B cell (primary cell): ENCODE measurements around the gene STIMATE. TPM values are rescaled to one million over a fixed set of nuclear protein-coding genes. Genes with fewer than 3 reads are reported as not detected.

Experiments
- ATAC-seq: fragments of 200-7000 bp; cut with Tn5 transposase; one replicate; pipeline ENCODE4 v1.10.0; 2021; ENCODE audit warnings: low read depth, mild to moderate bottlenecking, moderate number of reproducible peaks, moderate library complexity
- CTCF ChIA-PET: fragments of 350-600 bp; sonication (Branson Sonifier 250); formaldehyde crosslinking; loops from one replicate; lab custom pipeline; 2021; ENCODE audit warnings: antibody characterized with exemption, inconsistent platforms; lab: Charles Lee
- POLR2A ChIA-PET: fragments of 350-600 bp; sonication (Branson Sonifier 250); formaldehyde crosslinking; loops from one replicate; lab custom pipeline; 2021; ENCODE audit warnings: antibody characterized with exemption; lab: Charles Lee
- DNase-seq: peaks from one replicate; pipeline ENCODE4 v3.0.0; 2013
- H2AFZ ChIP-seq: 2 replicates; pipeline ENCODE4 v1.6.1; 2012; ENCODE audit warnings: mild to moderate bottlenecking, low read depth, low read length; ENCODE audit not compliant: insufficient read depth, poor library complexity, severe bottlenecking
- H3K27ac ChIP-seq, 2 donors: 1 replicate in 1 of 2; 2 replicates in 1 of 2; pipeline ENCODE4 v1.5.1; 2012 to 2013; ENCODE audit warnings: low read length in 2 of 2, mild to moderate bottlenecking in 2 of 2, moderate library complexity in 1 of 2
- H3K27me3 ChIP-seq, 4 experiments: fragments of 200-600 bp in 1 of 4; sonication (generic) in 1 of 4; replicated peaks in 1 of 4; 1 replicate in 2 of 4; 2 replicates in 2 of 4; pipeline versions ENCODE4 v1.6.1 to v1.7.0; 2013 to 2016; ENCODE audit warnings: low read length in 3 of 4, mild to moderate bottlenecking in 2 of 4, mixed read lengths in 1 of 4, moderate library complexity in 1 of 4; ENCODE audit not compliant: insufficient read depth in 4 of 4, control insufficient read depth in 3 of 4; ENCODE audit errors: control extremely low read depth in 1 of 4
- H3K36me3 ChIP-seq, 2 experiments: replicated peaks in 1 of 2; 1 replicate in 1 of 2; 2 replicates in 1 of 2; pipeline versions ENCODE4 v1.6.1 to v1.7.1; 2013; ENCODE audit warnings: low read length in 1 of 2; ENCODE audit not compliant: insufficient read depth in 2 of 2, control insufficient read depth in 1 of 2; ENCODE audit errors: control extremely low read depth in 1 of 2, extremely low read depth in 1 of 2
- H3K4me1 ChIP-seq, 2 donors: fragments of 200-600 bp in 1 of 2; sonication (generic) in 1 of 2; 1 replicate in 1 of 2; 2 replicates in 1 of 2; pipeline versions ENCODE4 v1.5.1 to v1.6.1; 2013 to 2017; ENCODE audit warnings: low read length in 2 of 2; ENCODE audit not compliant: control insufficient read depth in 2 of 2, insufficient read depth in 2 of 2
- H3K4me2 ChIP-seq: replicated peaks from 2 replicates; pipeline ENCODE3; 2012; ENCODE audit warnings: mild to moderate bottlenecking, low read depth, low read length; ENCODE audit not compliant: poor library complexity, severe bottlenecking
- H3K4me3 ChIP-seq, 5 experiments: fragments of 200-600 bp in 1 of 5; sonication (generic) in 1 of 5; 1 replicate in 3 of 5; 2 replicates in 2 of 5; pipeline versions ENCODE4 v1.5.1 to v1.7.0; 2011 to 2016; ENCODE audit warnings: low read length in 4 of 5, mild to moderate bottlenecking in 4 of 5, low read depth in 2 of 5, control low read depth in 1 of 5, moderate library complexity in 1 of 5; ENCODE audit not compliant: insufficient read depth in 1 of 5; ENCODE audit errors: control extremely low read depth in 1 of 5, extremely low read depth in 1 of 5
- H3K79me2 ChIP-seq: fragments of 200-600 bp; sonication (generic); one replicate; pipeline ENCODE4 v1.6.0; 2016; ENCODE audit warnings: low read length; ENCODE audit not compliant: control insufficient read depth, insufficient read depth
- H3K9ac ChIP-seq: fragments of 200-600 bp; sonication (generic); 2 replicates; pipeline ENCODE4 v1.6.1; 2017; ENCODE audit warnings: mild to moderate bottlenecking, low read length, moderate library complexity
- H3K9me3 ChIP-seq, 3 donors: one replicate each; pipeline versions ENCODE4 v1.6.1 to v1.7.1; 2013; ENCODE audit warnings: low read length in 2 of 3; ENCODE audit not compliant: control insufficient read depth in 2 of 3, insufficient read depth in 1 of 3; ENCODE audit errors: control extremely low read depth in 1 of 3
- H4K20me1 ChIP-seq: 2 replicates; pipeline ENCODE4 v1.6.0; 2012; ENCODE audit warnings: mild to moderate bottlenecking, low read length; ENCODE audit not compliant: insufficient read depth, control insufficient read depth, poor library complexity, severe bottlenecking
- H3K27ac Mint-ChIP-seq: one replicate; pipeline ENCODE4 v1.8.0; 2021; ENCODE audit warnings: mixed read lengths
- H3K27me3 Mint-ChIP-seq: one replicate; pipeline ENCODE4 v1.8.0; 2021; ENCODE audit warnings: mixed read lengths
- H3K4me1 Mint-ChIP-seq: one replicate; pipeline ENCODE4 v1.8.0; 2021; ENCODE audit warnings: mixed read lengths
- H3K4me3 Mint-ChIP-seq: one replicate; pipeline ENCODE4 v1.8.0; 2021; ENCODE audit warnings: mixed read lengths
- H3K9me3 Mint-ChIP-seq: one replicate; pipeline ENCODE4 v1.8.0; 2022; ENCODE audit warnings: mixed read lengths; ENCODE audit not compliant: insufficient read depth
- EZH2 ChIP-seq: IDR thresholded peaks from 2 replicates; pipeline ENCODE4 v1.6.1; 2012; ENCODE audit warnings: borderline replicate concordance, low read depth, mild to moderate bottlenecking, moderate library complexity, low read length; ENCODE audit not compliant: insufficient read depth, poor library complexity, severe bottlenecking
- WGBS: methylation state at CpG from one replicate; pipeline ENCODE4 v1.1.5; 2013; ENCODE audit warnings: missing lambda C conversion rate; ENCODE audit not compliant: insufficient coverage; 5-methylcytosine and 5-hydroxymethylcytosine counted together
- intact Hi-C: fragments of 100-400 bp; cut with micrococcal nuclease; formaldehyde crosslinking; loops from one replicate; pipeline ENCODE4 v1.10.0; 2022
- polyA plus RNA-seq: library from polyadenylated mRNA; depleted of rRNA; stranded (reverse); fragments of >200 nt; gene quantifications from 2 replicates; pipeline ENCODE4 v1.2.3, GENCODE V29; 2012
- total RNA-seq, 2 donors: library from RNA; stranded (reverse); fragments of 120-200 nt in 1 of 2; gene quantifications; 1 replicate in 1 of 2; 2 replicates in 1 of 2; pipeline versions ENCODE4 v1.2.3 to v1.2.4, GENCODE V29; 2013 to 2022
- TF ChIP-seq, protein P1 (sequence below): fragments of 200-600 bp; IDR thresholded peaks from one replicate; pipeline ENCODE4 v1.8.0; 2022; ENCODE audit warnings: antibody characterized with exemption, mild to moderate bottlenecking

The STIMATE gene
- total and polyA plus RNA-seq, 2 donors (not counting 1 experiment from before 2014, with no cell fraction given) = 24.6 to 38.4 TPM

DNA sequence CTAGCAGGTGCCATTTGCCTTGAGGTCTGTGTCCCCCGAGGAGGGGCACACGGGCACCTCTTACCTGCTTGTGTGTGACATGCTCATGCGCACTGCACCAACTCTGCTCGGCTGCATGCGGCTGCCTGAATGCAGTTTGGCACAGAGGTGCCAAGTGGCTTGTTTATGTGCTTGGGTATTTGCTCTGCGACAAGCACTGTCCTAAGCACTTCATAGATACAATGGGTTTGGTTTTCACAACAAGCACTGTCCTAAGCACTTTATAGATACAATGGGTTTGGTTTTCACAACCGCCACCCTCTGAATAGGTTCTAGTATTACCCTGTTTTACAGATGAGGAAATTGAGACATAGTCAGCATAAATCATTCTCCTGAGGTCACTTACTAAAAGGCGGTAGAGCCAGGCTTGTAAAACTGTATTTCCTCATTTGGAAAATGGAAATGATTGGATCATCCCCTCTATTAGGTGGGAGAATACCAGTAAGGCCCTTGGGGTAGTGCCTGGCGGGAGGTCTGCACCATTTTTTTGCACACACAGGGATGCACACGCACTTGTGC, 67.4 kb downstream of the STIMATE start:
- Histone ChIP-seq H3K27me3 (no peaks in the 10 kb centered on the region), H3K36me3 (peaks cover 0 to 3% of the 10 kb centered on the region in 2 experiments), H3K4me3 (no peak overlapping the region), H3K27ac (no peak overlapping the region), H3K9me3 (no peaks in the 10 kb centered on the region), H4K20me1 (no peaks in the 10 kb centered on the region), H3K79me2 (no peaks in the 10 kb centered on the region), H3K4me2 (no peak overlapping the region), H2AFZ (no peak overlapping the region), H3K9ac (no peak overlapping the region), H3K4me1 (no peaks in the 10 kb centered on the region)
- WGBS = 97% methylated on average over 7 of the region's 10 CpGs
- Mint-ChIP-seq H3K4me3 (no peak overlapping the region), H3K27ac (no peak overlapping the region), H3K27me3 (no peaks in the 10 kb centered on the region), H3K9me3 (no peaks in the 10 kb centered on the region), H3K4me1 (no peaks in the 10 kb centered on the region)
- DNase-seq = no peak
- ChIA-PET POLR2A (no interaction called here), CTCF (no interaction called here)
- ATAC-seq = no peak
- intact Hi-C loops = no loop called here
- TF ChIP-seq, protein P1, sequence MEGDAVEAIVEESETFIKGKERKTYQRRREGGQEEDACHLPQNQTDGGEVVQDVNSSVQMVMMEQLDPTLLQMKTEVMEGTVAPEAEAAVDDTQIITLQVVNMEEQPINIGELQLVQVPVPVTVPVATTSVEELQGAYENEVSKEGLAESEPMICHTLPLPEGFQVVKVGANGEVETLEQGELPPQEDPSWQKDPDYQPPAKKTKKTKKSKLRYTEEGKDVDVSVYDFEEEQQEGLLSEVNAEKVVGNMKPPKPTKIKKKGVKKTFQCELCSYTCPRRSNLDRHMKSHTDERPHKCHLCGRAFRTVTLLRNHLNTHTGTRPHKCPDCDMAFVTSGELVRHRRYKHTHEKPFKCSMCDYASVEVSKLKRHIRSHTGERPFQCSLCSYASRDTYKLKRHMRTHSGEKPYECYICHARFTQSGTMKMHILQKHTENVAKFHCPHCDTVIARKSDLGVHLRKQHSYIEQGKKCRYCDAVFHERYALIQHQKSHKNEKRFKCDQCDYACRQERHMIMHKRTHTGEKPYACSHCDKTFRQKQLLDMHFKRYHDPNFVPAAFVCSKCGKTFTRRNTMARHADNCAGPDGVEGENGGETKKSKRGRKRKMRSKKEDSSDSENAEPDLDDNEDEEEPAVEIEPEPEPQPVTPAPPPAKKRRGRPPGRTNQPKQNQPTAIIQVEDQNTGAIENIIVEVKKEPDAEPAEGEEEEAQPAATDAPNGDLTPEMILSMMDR = no peak
- TF ChIP-seq EZH2 = no peak

DNA sequence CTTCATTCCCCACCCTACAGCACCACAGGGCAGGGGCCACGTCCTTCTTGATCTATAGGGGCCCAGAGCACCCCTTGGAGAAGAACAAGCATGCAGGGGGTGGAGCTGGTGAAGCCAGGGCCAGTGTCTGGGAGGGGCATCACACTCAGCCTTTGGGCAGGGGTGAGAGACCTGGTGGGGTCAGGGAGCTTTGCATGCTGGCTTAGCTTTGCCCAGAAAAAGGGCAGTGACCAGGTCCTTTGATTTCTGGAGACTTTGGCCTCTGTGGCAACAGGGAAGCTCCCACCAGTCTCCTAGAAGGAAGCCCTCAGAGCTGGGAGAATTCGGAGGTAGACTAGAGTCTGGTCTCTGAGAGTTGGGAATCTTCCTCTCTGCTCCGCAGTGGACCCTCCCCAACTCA, 67.9 kb downstream of the STIMATE start:
- Histone ChIP-seq H3K27ac (no peak overlapping the region), H3K9me3 (no peaks in the 10 kb centered on the region), H3K27me3 (no peaks in the 10 kb centered on the region), H3K4me3 (no peak overlapping the region), H3K79me2 (no peaks in the 10 kb centered on the region), H3K4me1 (no peaks in the 10 kb centered on the region), H3K4me2 (no peak overlapping the region), H3K36me3 (peaks cover 0 to 2% of the 10 kb centered on the region in 2 experiments), H2AFZ (no peak overlapping the region), H3K9ac (no peak overlapping the region), H4K20me1 (no peaks in the 10 kb centered on the region)
- DNase-seq (no peak), ATAC-seq (no peak)
- Mint-ChIP-seq H3K27ac (no peak overlapping the region), H3K4me3 (no peak overlapping the region), H3K4me1 (no peaks in the 10 kb centered on the region), H3K27me3 (no peaks in the 10 kb centered on the region), H3K9me3 (no peaks in the 10 kb centered on the region)
- 93% methylated on average over 3 of the region's 3 CpGs for WGBS
- intact Hi-C loops = no loop called here
- TF ChIP-seq EZH2 = no peak
- TF ChIP-seq, protein P1 = no peak
- ChIA-PET POLR2A (no interaction called here), CTCF (no interaction called here)
